CD8-positive, alpha-beta memory T cell (primary cell): ENCODE results near the gene CLEC2D. TPM values are rescaled to one million over a fixed set of nuclear protein-coding genes. Genes with fewer than 3 reads are reported as not detected.

Experiments
- CTCF ChIA-PET: fragments of 350-600 bp; sonication (Branson Sonifier 250); formaldehyde crosslinking; loops from one replicate; lab custom pipeline; 2021; ENCODE audit warnings: antibody characterized with exemption; lab: Charles Lee
- POLR2A ChIA-PET: fragments of 350-600 bp; sonication (Branson Sonifier 250); formaldehyde crosslinking; loops from one replicate; lab custom pipeline; 2021; ENCODE audit warnings: antibody characterized with exemption; lab: Charles Lee
- DNase-seq, 5 donors: peaks; one replicate each; pipeline versions ENCODE4 v3.0.0 to v3.0.0-alpha.2; 2020 to 2022; ENCODE audit warnings: mixed read lengths in 1 of 5
- H3K27ac ChIP-seq: one replicate; pipeline ENCODE4 v1.7.0; 2013; ENCODE audit warnings: low read depth, mild to moderate bottlenecking, low read length, moderate library complexity
- H3K27me3 ChIP-seq: 2 replicates; pipeline ENCODE4 v1.7.0; 2013; ENCODE audit warnings: low read length, mild to moderate bottlenecking; ENCODE audit not compliant: insufficient read depth, poor library complexity, severe bottlenecking
- H3K36me3 ChIP-seq: 2 replicates; pipeline ENCODE4 v1.7.0; 2013; ENCODE audit warnings: mild to moderate bottlenecking, low read length, moderate library complexity; ENCODE audit not compliant: insufficient read depth
- H3K4me1 ChIP-seq: 2 replicates; pipeline ENCODE4 v1.7.0; 2013; ENCODE audit warnings: mild to moderate bottlenecking, low read length, moderate library complexity; ENCODE audit not compliant: insufficient read depth
- H3K4me3 ChIP-seq: 2 replicates; pipeline ENCODE4 v1.7.0; 2013; ENCODE audit warnings: mild to moderate bottlenecking, low read length
- H3K9me3 ChIP-seq: 2 replicates; pipeline ENCODE4 v1.7.0; 2013; ENCODE audit warnings: mild to moderate bottlenecking, low read length
- H3K27ac Mint-ChIP-seq, 8 donors: one replicate each; pipeline ENCODE4 v1.8.0; 2020 to 2021; ENCODE audit warnings: mixed read lengths in 8 of 8, mild to moderate bottlenecking in 6 of 8, inconsistent platforms in 3 of 8, moderate library complexity in 3 of 8
- H3K27me3 Mint-ChIP-seq, 2 donors: one replicate each; pipeline ENCODE4 v1.8.0; 2020 to 2021; ENCODE audit warnings: mixed read lengths in 2 of 2, mild to moderate bottlenecking in 1 of 2, moderate library complexity in 1 of 2
- H3K36me3 Mint-ChIP-seq, 3 donors: one replicate each; pipeline ENCODE4 v1.8.0; 2020 to 2021; ENCODE audit warnings: mixed read lengths in 3 of 3, inconsistent platforms in 1 of 3, mild to moderate bottlenecking in 1 of 3
- H3K4me1 Mint-ChIP-seq, 3 donors: one replicate each; pipeline ENCODE4 v1.8.0; 2020 to 2021; ENCODE audit warnings: mixed read lengths in 3 of 3, inconsistent platforms in 1 of 3, mild to moderate bottlenecking in 1 of 3
- H3K4me3 Mint-ChIP-seq, 7 donors: one replicate each; pipeline ENCODE4 v1.8.0; 2020 to 2021; ENCODE audit warnings: mixed read lengths in 7 of 7, mild to moderate bottlenecking in 6 of 7, moderate library complexity in 4 of 7, inconsistent platforms in 2 of 7
- H3K9me3 Mint-ChIP-seq, 5 donors: one replicate each; pipeline ENCODE4 v1.8.0; 2020 to 2022; ENCODE audit warnings: mixed read lengths in 5 of 5, mild to moderate bottlenecking in 3 of 5, moderate library complexity in 2 of 5, inconsistent platforms in 1 of 5
- polyA plus RNA-seq: library from polyadenylated mRNA; unstranded; fragments of 300-500 nt; fragmentation: Illumina TruSeq; gene quantifications from one replicate; pipeline ENCODE4 v1.2.3, GENCODE V29; 2021
- total RNA-seq, 2 experiments: library from RNA; stranded (reverse); gene quantifications; one replicate each; pipeline ENCODE4 v1.2.3, GENCODE V29; 2021

CLEC2D gene
- total and polyA plus RNA-seq, 3 experiments from 2014 or later = 311 to 340 (median 320) TPM

GRCh38 chr12:9729082-9729481 lies 59.6 kb downstream of the CLEC2D start:
- CTCF ChIA-PET = interaction anchor here (0.9 kb wide), 2 partner anchors 21 to 93 kb away, joined by 3 read pairs; no protein-coding TSS in a partner anchor

GRCh38 chr12:9730011-9730410 lies 60.5 kb downstream of the CLEC2D start:
- Mint-ChIP-seq H3K27me3 (no peaks in the 10 kb centered on the region), H3K4me3 (peak overlapping the region in 2 of 7 donors; percentile 15 to 83), H3K9me3 (no peaks in the 10 kb centered on the region), H3K27ac (peak overlapping the region in 1 of 8 donors; percentile 73), H3K4me1 (peaks cover 8 to 41% (median 13%) of the 10 kb centered on the region in 3 donors), H3K36me3 (no peaks in the 10 kb centered on the region)
- no peak for DNase-seq
- ChIA-PET CTCF (interaction anchor here (0.9 to 1.0 kb wide), 4 partner anchors 9 to 94 kb away, joined by 3 to 5 read pairs (median 3); no protein-coding TSS in a partner anchor), POLR2A (no interaction called here)
- no peak overlapping the region for H3K27ac ChIP-seq
- H3K4me1 ChIP-seq = peaks cover 3% of the 10 kb centered on the region
- no peak overlapping the region for H3K4me3 ChIP-seq
- H3K36me3 ChIP-seq = no peaks in the 10 kb centered on the region
- H3K27me3 ChIP-seq = no peaks in the 10 kb centered on the region
- H3K9me3 ChIP-seq = no peaks in the 10 kb centered on the region

More at GRCh38 chr12:9729082-9729481, 59.6 kb downstream of the CLEC2D start:
- Mint-ChIP-seq H3K27me3 (peaks cover 0 to 5% of the 10 kb centered on the region in 2 donors), H3K27ac (no peak overlapping the region), H3K9me3 (no peaks in the 10 kb centered on the region), H3K36me3 (no peaks in the 10 kb centered on the region), H3K4me3 (no peak overlapping the region), H3K4me1 (peaks cover 8 to 39% (median 13%) of the 10 kb centered on the region in 3 donors)
- H3K4me1 ChIP-seq = peaks cover 3% of the 10 kb centered on the region
- no peak overlapping the region for H3K27ac ChIP-seq
- no peaks in the 10 kb centered on the region for H3K27me3 ChIP-seq
- no peaks in the 10 kb centered on the region for H3K36me3 ChIP-seq
- H3K4me3 ChIP-seq = no peak overlapping the region
- POLR2A ChIA-PET = no interaction called here
- no peaks in the 10 kb centered on the region for H3K9me3 ChIP-seq
- no peak for DNase-seq

- CTCF ChIA-PET = interaction anchor here (1.0 kb wide), 1 partner anchor 19 kb away, joined by 3 read pairs; no protein-coding TSS in a partner anchor
- Mint-ChIP-seq H3K4me1 (peaks cover 9 to 41% (median 13%) of the 10 kb centered on the region in 3 donors), H3K4me3 (peak overlapping the region in 4 of 7 donors; percentile 15 to 83 (median 72)), H3K27ac (peak overlapping the region in 2 of 8 donors; percentile 86 to 87), H3K36me3 (no peaks in the 10 kb centered on the region), H3K27me3 (no peaks in the 10 kb centered on the region), H3K9me3 (no peaks in the 10 kb centered on the region)
- POLR2A ChIA-PET = no interaction called here
- Histone ChIP-seq H3K36me3 (no peaks in the 10 kb centered on the region), H3K27ac (no peak overlapping the region), H3K4me1 (peaks cover 3% of the 10 kb centered on the region), H3K4me3 (no peak overlapping the region), H3K9me3 (no peaks in the 10 kb centered on the region), H3K27me3 (no peaks in the 10 kb centered on the region)
- no peak for DNase-seq
Observed at GRCh38 chr12:9730591-9730990, 61.1 kb downstream of the CLEC2D start.

GRCh38 chr12:9731393-9731792 lies 61.9 kb downstream of the CLEC2D start:
- DNase-seq = no peak
- ChIA-PET POLR2A (no interaction called here), CTCF (no interaction called here)
- no peaks in the 10 kb centered on the region for H3K27me3 ChIP-seq
- H3K27ac ChIP-seq = no peak overlapping the region
- Mint-ChIP-seq H3K27ac (peak overlapping the region in 5 of 8 donors; percentile 12 to 86 (median 27)), H3K36me3 (no peaks in the 10 kb centered on the region), H3K9me3 (no peaks in the 10 kb centered on the region), H3K27me3 (no peaks in the 10 kb centered on the region), H3K4me1 (peaks cover 13 to 44% (median 15%) of the 10 kb centered on the region in 3 donors), H3K4me3 (peak overlapping the region in 4 of 7 donors; percentile 61 to 83 (median 80))
- H3K36me3 ChIP-seq = no peaks in the 10 kb centered on the region
- no peak overlapping the region for H3K4me3 ChIP-seq
- H3K4me1 ChIP-seq = peaks cover 3% of the 10 kb centered on the region
- H3K9me3 ChIP-seq = no peaks in the 10 kb centered on the region

GRCh38 chr12:9731797-9732196 lies 62.3 kb downstream of the CLEC2D start:
- Histone ChIP-seq H3K36me3 (no peaks in the 10 kb centered on the region), H3K27me3 (no peaks in the 10 kb centered on the region), H3K9me3 (no peaks in the 10 kb centered on the region), H3K4me3 (no peak overlapping the region), H3K4me1 (peaks cover 7% of the 10 kb centered on the region), H3K27ac (peak overlapping the region; percentile 10)
- H3K9me3 Mint-ChIP-seq = no peaks in the 10 kb centered on the region
- peak overlapping the region in 5 of 8 donors; percentile 12 to 86 (median 24) for H3K27ac Mint-ChIP-seq
- H3K27me3 Mint-ChIP-seq = no peaks in the 10 kb centered on the region
- H3K4me3 Mint-ChIP-seq = peak overlapping the region in 5 of 7 donors; percentile 30 to 83 (median 78)
- CTCF ChIA-PET = no interaction called here
- POLR2A ChIA-PET = no interaction called here
- H3K36me3 Mint-ChIP-seq = no peaks in the 10 kb centered on the region
- no peak for DNase-seq
- peaks cover 17 to 48% (median 19%) of the 10 kb centered on the region in 3 donors for H3K4me1 Mint-ChIP-seq

GRCh38 chr12:9732921-9733461 lies 63.5 kb downstream of the CLEC2D start, which contains the start of gene CLECL1:
Gene CLECL1, minus strand, starts transcription at chr12:9733097.
- H3K27me3 Mint-ChIP-seq = no peaks in the 10 kb centered on the region
- Histone ChIP-seq H3K27me3 (no peaks in the 10 kb centered on the region), H3K9me3 (no peaks in the 10 kb centered on the region), H3K36me3 (no peaks in the 10 kb centered on the region), H3K4me1 (peaks cover 17% of the 10 kb centered on the region), H3K27ac (peak within 1 kb of the TSS; percentile 10), H3K4me3 (peak within 1 kb of the TSS; percentile 22)
- H3K36me3 Mint-ChIP-seq = no peaks in the 10 kb centered on the region
- peaks cover 26 to 60% (median 31%) of the 10 kb centered on the region in 3 donors for H3K4me1 Mint-ChIP-seq
- CTCF ChIA-PET = interaction anchor here (1.0 to 1.7 kb wide), 2 partner anchors 10 to 18 kb away, joined by 3 to 5 read pairs; no protein-coding TSS in a partner anchor
- DNase-seq = no peak
- no peaks in the 10 kb centered on the region for H3K9me3 Mint-ChIP-seq
- peak within 1 kb of the TSS; percentile 30 to 86 (median 78) for H3K4me3 Mint-ChIP-seq
- POLR2A ChIA-PET = no interaction called here
- peak within 1 kb of the TSS in 6 of 8 donors; percentile 48 to 86 (median 60) for H3K27ac Mint-ChIP-seq

- H3K4me1 Mint-ChIP-seq = peaks cover 38 to 71% (median 49%) of the 10 kb centered on the region in 3 donors
- Histone ChIP-seq H3K27me3 (no peaks in the 10 kb centered on the region), H3K4me3 (no peak overlapping the region), H3K27ac (no peak overlapping the region), H3K4me1 (peaks cover 33% of the 10 kb centered on the region), H3K9me3 (no peaks in the 10 kb centered on the region), H3K36me3 (no peaks in the 10 kb centered on the region)
- H3K4me3 Mint-ChIP-seq = no peak overlapping the region
- H3K27me3 Mint-ChIP-seq = no peaks in the 10 kb centered on the region
- no peak for DNase-seq
- H3K9me3 Mint-ChIP-seq = no peaks in the 10 kb centered on the region
- POLR2A ChIA-PET = no interaction called here
- H3K36me3 Mint-ChIP-seq = no peaks in the 10 kb centered on the region
- CTCF ChIA-PET = interaction anchor here (1.4 kb wide), 1 partner anchor 18 kb away, joined by 3 read pairs; no protein-coding TSS in a partner anchor
- no peak overlapping the region for H3K27ac Mint-ChIP-seq
Observed at GRCh38 chr12:9735601-9736000, 66.1 kb downstream of the CLEC2D start.
